Retinal pigment epithelial cell (primary cell): ENCODE results near the gene CRYBG3.

Experiments
- DNase-seq: peaks from one replicate; pipeline ENCODE4 v3.0.0-alpha.2; 2010; ENCODE audit warnings: low read depth
- H3K4me3 ChIP-seq: 2 replicates; pipeline ENCODE4 v1.5.1; 2011; ENCODE audit warnings: mild to moderate bottlenecking, low read length, control low read depth, moderate library complexity
- TF ChIP-seq, protein P1 (sequence below): conservative IDR thresholded peaks from 2 replicates; pipeline ENCODE4 v1.5.1; 2011; ENCODE audit warnings: low read depth, low read length, control low read depth, inconsistent platforms

CRYBG3 gene

DNA sequence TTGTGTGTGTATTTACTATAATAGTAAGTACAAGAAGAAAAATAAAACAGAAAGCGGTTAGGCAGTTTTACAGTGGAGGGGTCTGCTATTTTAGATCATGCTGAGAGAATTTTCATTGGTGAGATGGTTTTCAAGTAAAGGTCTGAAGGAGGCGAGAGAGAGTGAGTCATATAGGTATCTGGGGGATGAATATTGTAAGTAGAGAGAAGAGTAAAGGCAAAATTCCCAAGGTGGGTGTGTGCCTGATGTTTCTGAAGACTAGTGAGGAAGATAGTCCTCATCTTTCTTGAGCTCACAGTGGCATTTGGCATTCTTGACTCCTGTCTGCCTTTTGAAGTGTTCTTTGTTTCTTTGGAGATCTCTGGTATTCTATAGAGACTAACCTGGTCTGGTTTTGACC is 38.6 kb downstream of the CRYBG3 start:
- H3K4me3 ChIP-seq: no peak overlapping the region
- TF ChIP-seq, protein P1, sequence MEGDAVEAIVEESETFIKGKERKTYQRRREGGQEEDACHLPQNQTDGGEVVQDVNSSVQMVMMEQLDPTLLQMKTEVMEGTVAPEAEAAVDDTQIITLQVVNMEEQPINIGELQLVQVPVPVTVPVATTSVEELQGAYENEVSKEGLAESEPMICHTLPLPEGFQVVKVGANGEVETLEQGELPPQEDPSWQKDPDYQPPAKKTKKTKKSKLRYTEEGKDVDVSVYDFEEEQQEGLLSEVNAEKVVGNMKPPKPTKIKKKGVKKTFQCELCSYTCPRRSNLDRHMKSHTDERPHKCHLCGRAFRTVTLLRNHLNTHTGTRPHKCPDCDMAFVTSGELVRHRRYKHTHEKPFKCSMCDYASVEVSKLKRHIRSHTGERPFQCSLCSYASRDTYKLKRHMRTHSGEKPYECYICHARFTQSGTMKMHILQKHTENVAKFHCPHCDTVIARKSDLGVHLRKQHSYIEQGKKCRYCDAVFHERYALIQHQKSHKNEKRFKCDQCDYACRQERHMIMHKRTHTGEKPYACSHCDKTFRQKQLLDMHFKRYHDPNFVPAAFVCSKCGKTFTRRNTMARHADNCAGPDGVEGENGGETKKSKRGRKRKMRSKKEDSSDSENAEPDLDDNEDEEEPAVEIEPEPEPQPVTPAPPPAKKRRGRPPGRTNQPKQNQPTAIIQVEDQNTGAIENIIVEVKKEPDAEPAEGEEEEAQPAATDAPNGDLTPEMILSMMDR: no peak
- no peak for DNase-seq

DNA sequence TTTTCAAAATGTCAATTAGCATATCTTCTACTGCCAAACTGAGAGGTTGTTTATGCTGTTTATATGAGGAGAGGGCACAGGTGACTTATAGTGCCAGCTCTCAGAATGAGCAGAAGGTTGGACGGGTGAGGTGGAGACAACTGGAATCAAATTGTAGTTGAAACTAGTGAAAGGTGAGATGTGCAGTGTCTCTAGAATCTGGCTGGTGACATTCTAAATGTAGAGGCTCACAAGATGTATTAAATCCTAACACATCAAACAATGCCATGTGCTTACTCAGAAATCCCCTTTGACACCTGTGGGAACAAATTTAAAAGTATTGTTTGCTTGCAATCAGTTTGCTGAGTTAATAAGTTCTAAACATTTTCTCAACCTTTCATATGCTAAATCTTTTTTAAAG is 40.8 kb downstream of the CRYBG3 start:
- H3K4me3 ChIP-seq: no peak overlapping the region
- TF ChIP-seq, protein P1: no peak

DNA sequence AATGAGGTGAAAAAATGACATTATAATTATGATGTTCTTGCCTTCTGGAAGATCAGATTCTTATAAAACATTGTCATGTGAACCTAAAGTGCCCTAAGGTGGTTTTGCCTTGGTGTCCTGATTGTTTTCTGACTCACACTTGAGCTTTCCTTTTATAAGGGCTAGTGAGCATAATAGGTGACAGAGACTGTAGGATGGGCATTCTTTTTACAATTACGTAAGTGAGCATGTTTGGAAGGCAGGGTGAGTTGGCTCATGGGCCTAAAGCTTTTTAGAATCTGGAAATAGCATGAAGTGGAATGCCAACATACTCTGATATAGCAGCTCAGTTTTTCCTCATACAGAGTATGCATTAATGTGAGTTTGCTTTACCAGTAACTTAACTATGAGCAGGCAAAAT is 41.2 kb downstream of the CRYBG3 start:
- no peak for DNase-seq
- TF ChIP-seq, protein P1: no peak
- no peak overlapping the region for H3K4me3 ChIP-seq

More for the DNA sequence above, 40.8 kb downstream of the CRYBG3 start:
- DNase-seq: no peak

DNA sequence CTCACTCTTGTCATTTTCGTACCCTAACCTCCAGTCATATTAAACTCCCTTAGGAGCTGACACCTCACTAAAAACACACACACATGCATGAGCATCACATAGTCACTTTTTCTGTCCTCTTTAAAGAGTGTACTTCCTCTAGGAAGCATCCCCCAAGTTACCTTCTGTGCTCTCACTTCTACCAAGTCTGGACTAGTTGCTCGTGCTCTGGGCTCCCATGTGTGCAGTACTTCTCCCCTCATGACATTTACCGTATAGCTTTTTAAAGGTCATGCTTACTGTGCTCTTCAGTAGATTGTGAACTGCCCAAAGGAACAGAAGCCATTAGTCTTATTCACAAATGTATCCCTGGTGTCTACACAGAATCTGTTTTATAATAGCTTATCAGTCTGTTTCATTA is 42.0 kb downstream of the CRYBG3 start:
- no peak overlapping the region for H3K4me3 ChIP-seq
- DNase-seq: no peak
- TF ChIP-seq, protein P1: no peak

DNA sequence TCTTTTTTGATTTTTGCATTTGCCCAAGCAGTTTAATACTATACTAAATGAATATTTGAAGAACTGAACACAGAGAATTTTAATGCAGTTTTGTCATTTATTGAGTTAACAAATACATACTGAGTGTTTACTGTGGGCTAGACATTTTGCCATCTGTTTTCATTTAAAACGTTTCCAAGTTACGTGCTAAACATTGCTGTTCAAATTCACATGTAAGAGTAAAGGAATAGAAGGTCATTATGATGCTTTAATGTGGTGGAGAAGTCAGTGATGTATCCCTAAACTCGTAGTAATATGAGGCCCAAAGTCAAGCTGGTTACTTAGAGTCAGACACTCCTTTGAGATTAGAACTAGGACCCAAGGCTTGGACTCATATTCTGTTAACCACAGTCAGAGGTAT is 49.4 kb downstream of the CRYBG3 start:
- TF ChIP-seq, protein P1: no peak
- DNase-seq: no peak
- H3K4me3 ChIP-seq: no peak overlapping the region

DNA sequence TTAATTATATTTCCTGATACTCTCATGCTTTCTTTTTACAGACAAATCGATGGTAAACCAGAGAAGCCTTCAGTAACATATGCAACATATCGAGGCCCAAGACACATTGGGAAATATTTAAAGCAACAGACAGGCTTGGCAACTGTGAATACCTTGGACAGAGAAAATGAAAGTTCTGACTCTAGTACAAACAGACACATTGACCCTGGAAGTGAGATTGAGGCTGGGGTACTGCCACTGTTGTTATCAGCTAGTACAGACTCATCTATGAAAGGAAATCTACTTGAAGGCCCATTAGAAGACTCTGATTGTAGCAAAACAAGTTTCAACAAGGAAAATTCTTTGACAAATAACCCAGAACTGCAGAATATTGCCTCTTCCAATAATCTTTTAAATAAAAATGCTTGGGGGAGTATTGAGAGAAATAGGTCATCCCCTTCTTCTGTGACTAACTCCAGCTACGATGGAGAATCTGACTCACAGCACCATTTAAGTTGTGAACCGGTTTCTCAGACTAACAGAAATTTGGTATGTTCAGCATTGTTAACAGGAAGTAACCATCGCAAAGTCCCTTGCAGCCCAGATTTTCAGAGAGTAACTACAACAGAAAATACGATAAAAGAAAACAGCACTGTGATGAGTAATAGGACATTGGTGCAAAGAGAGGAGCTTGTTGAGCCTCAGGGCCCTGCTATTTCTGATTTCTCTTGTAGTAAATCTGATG is 50.2 kb downstream of the CRYBG3 start:
- DNase-seq: peak; percentile 44
- H3K4me3 ChIP-seq: no peak overlapping the region
- TF ChIP-seq, protein P1: no peak

DNA sequence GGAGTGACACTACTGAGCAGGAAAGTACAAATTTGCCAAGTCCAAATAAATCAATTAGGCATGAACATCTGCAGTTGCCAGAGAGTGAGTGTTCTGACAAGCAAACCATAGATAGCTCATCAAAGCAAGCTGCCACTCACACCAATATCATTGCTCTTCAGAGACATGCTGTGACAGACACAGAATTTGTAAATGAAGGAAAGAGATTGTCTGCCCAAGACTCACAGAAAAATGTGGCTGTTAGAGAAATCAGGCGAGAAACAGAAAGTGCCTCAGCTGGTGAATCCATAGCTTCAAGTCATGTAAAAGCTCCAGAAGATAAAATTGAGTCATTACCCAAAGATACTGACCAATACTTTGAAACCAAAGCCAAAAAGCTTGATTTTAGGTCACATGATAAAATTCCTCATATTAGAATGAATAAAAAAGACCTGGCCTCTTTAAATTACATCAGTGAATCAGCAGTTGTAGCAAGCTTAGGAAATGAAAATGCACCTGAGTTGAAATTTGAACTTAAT is 50.8 kb downstream of the CRYBG3 start:
- TF ChIP-seq, protein P1: no peak
- H3K4me3 ChIP-seq: no peak overlapping the region
- no peak for DNase-seq
